ENCODE measurements around the gene JARID2. TPM values are rescaled to one million over a fixed set of nuclear protein-coding genes. Genes with fewer than 3 reads are reported as not detected.

The JARID2 gene
- polyA plus RNA-seq, 1 of the 3 experiments (the other 2 are of a cell fraction), result 3.4 TPM

DNA sequence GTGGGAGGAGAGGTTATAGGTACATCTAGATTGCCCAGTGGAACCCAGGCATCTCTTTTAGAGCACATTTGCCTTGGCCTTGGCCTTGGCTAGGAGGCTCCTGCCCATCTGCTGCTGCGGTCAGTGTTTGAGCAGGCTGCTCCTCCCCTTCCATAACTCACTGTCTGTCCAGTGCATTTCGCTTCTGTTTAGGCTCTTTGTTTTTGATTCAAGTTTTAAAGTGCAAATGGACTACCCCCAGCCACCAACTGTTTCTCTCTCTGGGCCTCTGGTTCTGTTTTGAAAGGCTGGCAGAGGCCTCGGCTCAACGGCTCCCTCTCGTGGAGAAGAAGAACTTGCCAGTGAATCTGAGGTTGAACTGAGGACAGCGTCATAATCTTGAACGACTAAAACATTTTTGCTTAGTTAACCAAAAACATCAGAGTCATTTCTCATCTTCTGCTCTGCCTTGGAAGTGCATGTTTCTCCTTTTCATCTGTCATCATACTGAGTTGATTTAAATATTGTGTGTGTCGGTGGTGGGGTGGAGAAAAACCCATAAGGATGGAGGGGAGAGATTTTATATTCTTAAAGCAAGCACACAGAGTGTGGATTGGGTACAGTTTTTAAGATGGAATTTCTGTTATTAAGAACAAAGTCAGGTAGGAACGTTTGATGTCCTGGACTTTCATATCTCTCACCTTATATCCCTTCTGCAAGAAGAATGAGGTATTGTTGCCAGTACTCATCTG is 245.6 kb downstream of the JARID2 start:
- DNase-seq, result peak; percentile 70
- Histone ChIP-seq H3K9me3 (no peaks in the 10 kb centered on the region), H3K79me2 (ENCODE audit: insufficient read depth) (no peaks in the 10 kb centered on the region), H3F3A (replicated peaks; ENCODE audit: insufficient read depth) (no peaks in the 10 kb centered on the region), H3K4me3 (ENCODE audit: low read depth in 2 of 2, low read length in 1 of 2) (no peak overlapping the region; a peak in 1 of 4 replicates), H2AFZ (ENCODE audit: low read depth) (no peak overlapping the region), H3K4me1 (ENCODE audit: control insufficient read depth in 1 of 2, insufficient read depth in 2 of 2, low read depth in 1 of 2, low read length in 1 of 2) (peaks cover 3 to 19% of the 10 kb centered on the region in 2 experiments; a peak in 2 of 4 replicates), H3K27ac (ENCODE audit: low read depth in 2 of 2, low read length in 1 of 2) (no peak overlapping the region), H3K9me2 (no peaks in the 10 kb centered on the region), H3K36me3 (replicated peaks in 1 of 2; ENCODE audit: control insufficient read depth in 1 of 2, insufficient read depth in 2 of 2, low read length in 1 of 2) (peaks cover 0 to 13% of the 10 kb centered on the region in 2 experiments), H3K4me2 (no peak overlapping the region), H4K20me1 (ENCODE audit: insufficient read depth) (peaks cover 2% of the 10 kb centered on the region; the same call in 1 of the 2 replicates), H3K9ac (no peak overlapping the region), H3K27me3 (ENCODE audit: insufficient read depth) (no peaks in the 10 kb centered on the region)
- WGBS (ENCODE audit: low lambda C conversion rate), result 24% methylated on average over 9 of the region's 9 CpGs
- TF ChIP-seq, protein P1, sequence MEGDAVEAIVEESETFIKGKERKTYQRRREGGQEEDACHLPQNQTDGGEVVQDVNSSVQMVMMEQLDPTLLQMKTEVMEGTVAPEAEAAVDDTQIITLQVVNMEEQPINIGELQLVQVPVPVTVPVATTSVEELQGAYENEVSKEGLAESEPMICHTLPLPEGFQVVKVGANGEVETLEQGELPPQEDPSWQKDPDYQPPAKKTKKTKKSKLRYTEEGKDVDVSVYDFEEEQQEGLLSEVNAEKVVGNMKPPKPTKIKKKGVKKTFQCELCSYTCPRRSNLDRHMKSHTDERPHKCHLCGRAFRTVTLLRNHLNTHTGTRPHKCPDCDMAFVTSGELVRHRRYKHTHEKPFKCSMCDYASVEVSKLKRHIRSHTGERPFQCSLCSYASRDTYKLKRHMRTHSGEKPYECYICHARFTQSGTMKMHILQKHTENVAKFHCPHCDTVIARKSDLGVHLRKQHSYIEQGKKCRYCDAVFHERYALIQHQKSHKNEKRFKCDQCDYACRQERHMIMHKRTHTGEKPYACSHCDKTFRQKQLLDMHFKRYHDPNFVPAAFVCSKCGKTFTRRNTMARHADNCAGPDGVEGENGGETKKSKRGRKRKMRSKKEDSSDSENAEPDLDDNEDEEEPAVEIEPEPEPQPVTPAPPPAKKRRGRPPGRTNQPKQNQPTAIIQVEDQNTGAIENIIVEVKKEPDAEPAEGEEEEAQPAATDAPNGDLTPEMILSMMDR (IDR thresholded peaks at IDR 0.05), result peak; percentile 95
- TF ChIP-seq SMC3 (IDR thresholded peaks at IDR 0.05; ENCODE audit: low read depth, low read length) (peak; percentile 78), FOXJ3 (CRISPR knock-in tag; IDR thresholded peaks at IDR 0.05) (no peak), GABPA (IDR thresholded peaks at IDR 0.05; ENCODE audit: low read depth) (no peak), EZH2phosphoT487 (IDR thresholded peaks at IDR 0.05; ENCODE audit: borderline replicate concordance, low read depth) (no peak), FOXM1 (IDR thresholded peaks at IDR 0.05; ENCODE audit: low read depth) (no peak), RAD21 (IDR thresholded peaks at IDR 0.05; ENCODE audit: low read length) (peak; percentile 85)
- TF ChIP-seq, protein P2, sequence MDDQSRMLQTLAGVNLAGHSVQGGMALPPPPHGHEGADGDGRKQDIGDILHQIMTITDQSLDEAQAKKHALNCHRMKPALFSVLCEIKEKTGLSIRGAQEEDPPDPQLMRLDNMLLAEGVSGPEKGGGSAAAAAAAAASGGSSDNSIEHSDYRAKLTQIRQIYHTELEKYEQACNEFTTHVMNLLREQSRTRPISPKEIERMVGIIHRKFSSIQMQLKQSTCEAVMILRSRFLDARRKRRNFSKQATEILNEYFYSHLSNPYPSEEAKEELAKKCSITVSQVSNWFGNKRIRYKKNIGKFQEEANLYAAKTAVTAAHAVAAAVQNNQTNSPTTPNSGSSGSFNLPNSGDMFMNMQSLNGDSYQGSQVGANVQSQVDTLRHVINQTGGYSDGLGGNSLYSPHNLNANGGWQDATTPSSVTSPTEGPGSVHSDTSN (IDR thresholded peaks at IDR 0.05), result no peak
- TF ChIP-seq, protein P3, sequence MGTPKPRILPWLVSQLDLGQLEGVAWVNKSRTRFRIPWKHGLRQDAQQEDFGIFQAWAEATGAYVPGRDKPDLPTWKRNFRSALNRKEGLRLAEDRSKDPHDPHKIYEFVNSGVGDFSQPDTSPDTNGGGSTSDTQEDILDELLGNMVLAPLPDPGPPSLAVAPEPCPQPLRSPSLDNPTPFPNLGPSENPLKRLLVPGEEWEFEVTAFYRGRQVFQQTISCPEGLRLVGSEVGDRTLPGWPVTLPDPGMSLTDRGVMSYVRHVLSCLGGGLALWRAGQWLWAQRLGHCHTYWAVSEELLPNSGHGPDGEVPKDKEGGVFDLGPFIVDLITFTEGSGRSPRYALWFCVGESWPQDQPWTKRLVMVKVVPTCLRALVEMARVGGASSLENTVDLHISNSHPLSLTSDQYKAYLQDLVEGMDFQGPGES (IDR thresholded peaks at IDR 0.05; ENCODE audit: low read depth, low read length), result no peak
- TF ChIP-seq, protein P4, sequence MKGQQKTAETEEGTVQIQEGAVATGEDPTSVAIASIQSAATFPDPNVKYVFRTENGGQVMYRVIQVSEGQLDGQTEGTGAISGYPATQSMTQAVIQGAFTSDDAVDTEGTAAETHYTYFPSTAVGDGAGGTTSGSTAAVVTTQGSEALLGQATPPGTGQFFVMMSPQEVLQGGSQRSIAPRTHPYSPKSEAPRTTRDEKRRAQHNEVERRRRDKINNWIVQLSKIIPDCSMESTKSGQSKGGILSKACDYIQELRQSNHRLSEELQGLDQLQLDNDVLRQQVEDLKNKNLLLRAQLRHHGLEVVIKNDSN (IDR thresholded peaks at IDR 0.05; ENCODE audit: borderline replicate concordance, low read depth), result no peak
- ChIA-PET POLR2A (no interaction called here), CTCF (interaction anchor here (0.8 to 2.5 kb wide), 15 partner anchors 10 to 132 kb away, joined by 3 to 15 read pairs (median 4); no protein-coding TSS in a partner anchor)

DNA sequence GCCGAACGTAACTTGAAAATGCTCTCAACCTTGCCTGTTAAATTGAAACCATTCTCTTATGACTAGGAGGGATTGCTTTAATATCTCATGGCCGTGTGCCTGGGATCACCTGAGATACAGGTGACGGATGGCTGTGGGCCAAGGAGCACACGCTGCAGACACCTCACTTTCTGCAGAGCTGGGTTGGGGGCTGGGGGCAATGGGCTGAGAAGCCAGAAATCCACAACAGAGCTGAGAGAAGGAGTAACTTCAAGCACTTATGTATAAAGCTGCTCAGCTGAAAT is 246.1 kb downstream of the JARID2 start:
- H2AFZ ChIP-seq (ENCODE audit: low read depth), result no peak overlapping the region
- H3K9me3 ChIP-seq, result no peaks in the 10 kb centered on the region
- DNase-seq, result no peak
- H3F3A ChIP-seq (replicated peaks; ENCODE audit: insufficient read depth), result no peaks in the 10 kb centered on the region
- TF ChIP-seq, protein P5, sequence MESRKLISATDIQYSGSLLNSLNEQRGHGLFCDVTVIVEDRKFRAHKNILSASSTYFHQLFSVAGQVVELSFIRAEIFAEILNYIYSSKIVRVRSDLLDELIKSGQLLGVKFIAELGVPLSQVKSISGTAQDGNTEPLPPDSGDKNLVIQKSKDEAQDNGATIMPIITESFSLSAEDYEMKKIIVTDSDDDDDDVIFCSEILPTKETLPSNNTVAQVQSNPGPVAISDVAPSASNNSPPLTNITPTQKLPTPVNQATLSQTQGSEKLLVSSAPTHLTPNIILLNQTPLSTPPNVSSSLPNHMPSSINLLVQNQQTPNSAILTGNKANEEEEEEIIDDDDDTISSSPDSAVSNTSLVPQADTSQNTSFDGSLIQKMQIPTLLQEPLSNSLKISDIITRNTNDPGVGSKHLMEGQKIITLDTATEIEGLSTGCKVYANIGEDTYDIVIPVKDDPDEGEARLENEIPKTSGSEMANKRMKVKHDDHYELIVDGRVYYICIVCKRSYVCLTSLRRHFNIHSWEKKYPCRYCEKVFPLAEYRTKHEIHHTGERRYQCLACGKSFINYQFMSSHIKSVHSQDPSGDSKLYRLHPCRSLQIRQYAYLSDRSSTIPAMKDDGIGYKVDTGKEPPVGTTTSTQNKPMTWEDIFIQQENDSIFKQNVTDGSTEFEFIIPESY (IDR thresholded peaks at IDR 0.05; ENCODE audit: borderline replicate concordance, low read depth), result no peak
- no peak overlapping the region for H3K4me3 ChIP-seq (ENCODE audit: low read depth in 2 of 2, low read length in 1 of 2)
- no peak overlapping the region for H3K4me2 ChIP-seq
- 78% methylated on average over 5 of the region's 5 CpGs for WGBS (ENCODE audit: low lambda C conversion rate)
- no peaks in the 10 kb centered on the region for H3K79me2 ChIP-seq (ENCODE audit: insufficient read depth)
- POLR2A ChIA-PET, result no interaction called here
- peaks cover 0 to 13% of the 10 kb centered on the region in 2 experiments for H3K36me3 ChIP-seq (replicated peaks in 1 of 2; ENCODE audit: control insufficient read depth in 1 of 2, insufficient read depth in 2 of 2, low read length in 1 of 2)
- H3K4me1 ChIP-seq (ENCODE audit: control insufficient read depth in 1 of 2, insufficient read depth in 2 of 2, low read depth in 1 of 2, low read length in 1 of 2), result peaks cover 3 to 19% of the 10 kb centered on the region in 2 experiments; a peak in 2 of 4 replicates
- no peaks in the 10 kb centered on the region for H3K27me3 ChIP-seq (ENCODE audit: insufficient read depth)
- H4K20me1 ChIP-seq (ENCODE audit: insufficient read depth), result peaks cover 2% of the 10 kb centered on the region; the same call in 1 of the 2 replicates
- CTCF ChIA-PET, result interaction anchor here (0.8 to 2.2 kb wide), 9 partner anchors 9 to 1255 kb away, joined by 3 to 11 read pairs (median 5); no protein-coding TSS in a partner anchor
- H3K9me2 ChIP-seq, result no peaks in the 10 kb centered on the region
- H3K27ac ChIP-seq (ENCODE audit: low read depth in 2 of 2, low read length in 1 of 2), result no peak overlapping the region
- no peak overlapping the region for H3K9ac ChIP-seq

Measured in SK-N-SH (cell line).